GM18951 (cell line): ENCODE data around the gene PSAT1.

Experiments
- POLR2A ChIP-seq: IDR thresholded peaks from 4 replicates; pipeline ENCODE4 v1.6.1; 2011; ENCODE audit warnings: mild to moderate bottlenecking; ENCODE audit not compliant: insufficient read length, insufficient read depth; ENCODE audit errors: extremely low read depth
- in situ Hi-C: fragments of 300-500 bp; cut with MboI; formaldehyde crosslinking; loops from one replicate; pipeline ENCODE4 v1.12.0; 2022; ENCODE audit warnings: low sequenced_read_pairs, mixed read lengths, inconsistent platforms; ENCODE audit not compliant: unreplicated experiment

The PSAT1 gene

DNA sequence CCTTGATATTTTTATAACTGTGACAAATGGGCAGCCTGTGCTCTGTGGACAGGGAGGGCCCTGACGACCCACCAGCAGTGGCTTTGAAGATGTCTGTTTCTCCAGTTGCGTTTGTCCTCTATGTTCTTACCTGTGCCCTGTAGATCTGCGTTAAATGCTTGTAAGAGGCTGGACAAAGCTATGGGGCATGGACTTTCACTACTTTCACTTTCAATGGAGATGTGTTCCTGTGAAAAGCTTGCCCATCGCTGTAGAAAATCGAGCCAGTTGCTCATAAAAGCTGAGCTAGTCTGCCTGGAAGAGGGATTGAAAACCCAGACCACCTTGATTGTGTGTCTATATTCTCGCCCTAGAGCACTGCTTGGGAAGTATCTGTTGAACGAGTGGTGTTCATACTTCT, 74.1 kb downstream of the PSAT1 start:
- in situ Hi-C loops: no loop called here
- TF ChIP-seq POLR2A: no peak

DNA sequence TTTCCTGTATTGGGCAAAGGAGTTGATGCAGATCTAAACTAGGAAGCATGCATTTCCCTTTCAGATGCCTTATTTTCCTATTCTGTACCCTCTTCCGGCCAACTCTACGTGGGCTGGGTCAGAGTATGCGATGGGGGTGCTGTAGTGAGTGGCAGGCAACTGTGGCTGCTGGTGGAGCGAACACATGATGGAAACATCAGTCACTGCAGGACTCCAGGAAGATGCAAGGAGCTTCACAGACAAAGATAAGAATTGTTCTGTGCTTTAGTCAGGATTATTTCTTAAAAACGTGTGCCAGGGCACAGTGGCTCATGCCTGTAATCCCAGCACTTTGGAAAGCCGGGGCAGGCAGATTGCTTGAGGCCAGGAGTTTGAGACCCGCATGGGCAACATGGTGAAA, 75.1 kb downstream of the PSAT1 start:
- in situ Hi-C loops: no loop called here
- no peak for TF ChIP-seq POLR2A
